Measurements from ENCODE around the gene MTHFD2L.

MTHFD2L gene

GRCh38 chr4:74168841-74169240 lies 10.9 kb downstream of the MTHFD2L start:
- Histone ChIP-seq H3K9me3 (ENCODE audit: insufficient read depth, low read depth, low read length) (no peaks in the 10 kb centered on the region), H3K9ac (ENCODE audit: low read depth, low read length) (no peak overlapping the region), H3K4me3 (ENCODE audit: low read length) (no peak overlapping the region), H3K4me1 (ENCODE audit: insufficient read depth, low read length) (no peaks in the 10 kb centered on the region), H3K27ac (ENCODE audit: low read length) (no peak overlapping the region), H3K36me3 (ENCODE audit: insufficient read depth, low read depth, low read length) (peaks cover 6% of the 10 kb centered on the region; the same call in 1 of the 2 replicates), H3K27me3 (ENCODE audit: insufficient read depth, low read length) (no peaks in the 10 kb centered on the region)

GRCh38 chr4:74173321-74173720 lies 15.4 kb downstream of the MTHFD2L start:
- Histone ChIP-seq H3K9me3 (ENCODE audit: insufficient read depth, low read depth, low read length) (no peaks in the 10 kb centered on the region), H3K36me3 (ENCODE audit: insufficient read depth, low read depth, low read length) (no peaks in the 10 kb centered on the region), H3K4me1 (ENCODE audit: insufficient read depth, low read length) (no peaks in the 10 kb centered on the region), H3K9ac (ENCODE audit: low read depth, low read length) (no peak overlapping the region), H3K27ac (ENCODE audit: low read length) (no peak overlapping the region), H3K4me3 (ENCODE audit: low read length) (no peak overlapping the region), H3K27me3 (ENCODE audit: insufficient read depth, low read length) (no peaks in the 10 kb centered on the region)

GRCh38 chr4:74174421-74174820 lies 16.5 kb downstream of the MTHFD2L start:
- no peaks in the 10 kb centered on the region for H3K27me3 ChIP-seq (ENCODE audit: insufficient read depth, low read length)
- no peaks in the 10 kb centered on the region for H3K4me1 ChIP-seq (ENCODE audit: insufficient read depth, low read length)
- H3K9ac ChIP-seq (ENCODE audit: low read depth, low read length) = no peak overlapping the region
- no peak overlapping the region for H3K4me3 ChIP-seq (ENCODE audit: low read length)
- H3K27ac ChIP-seq (ENCODE audit: low read length) = no peak overlapping the region
- no peaks in the 10 kb centered on the region for H3K9me3 ChIP-seq (ENCODE audit: insufficient read depth, low read depth, low read length)
- H3K36me3 ChIP-seq (ENCODE audit: insufficient read depth, low read depth, low read length) = no peaks in the 10 kb centered on the region

GRCh38 chr4:74174941-74175340 lies 17.0 kb downstream of the MTHFD2L start:
- H3K4me3 ChIP-seq (ENCODE audit: low read length) = no peak overlapping the region
- no peaks in the 10 kb centered on the region for H3K9me3 ChIP-seq (ENCODE audit: insufficient read depth, low read depth, low read length)
- H3K27ac ChIP-seq (ENCODE audit: low read length) = no peak overlapping the region
- H3K4me1 ChIP-seq (ENCODE audit: insufficient read depth, low read length) = no peaks in the 10 kb centered on the region
- H3K36me3 ChIP-seq (ENCODE audit: insufficient read depth, low read depth, low read length) = no peaks in the 10 kb centered on the region
- no peaks in the 10 kb centered on the region for H3K27me3 ChIP-seq (ENCODE audit: insufficient read depth, low read length)
- H3K9ac ChIP-seq (ENCODE audit: low read depth, low read length) = no peak overlapping the region

GRCh38 chr4:74175379-74175778 lies 17.5 kb downstream of the MTHFD2L start:
- Histone ChIP-seq H3K27me3 (ENCODE audit: insufficient read depth, low read length) (no peaks in the 10 kb centered on the region), H3K4me3 (ENCODE audit: low read length) (no peak overlapping the region), H3K27ac (ENCODE audit: low read length) (no peak overlapping the region), H3K4me1 (ENCODE audit: insufficient read depth, low read length) (no peaks in the 10 kb centered on the region), H3K9ac (ENCODE audit: low read depth, low read length) (no peak overlapping the region), H3K9me3 (ENCODE audit: insufficient read depth, low read depth, low read length) (no peaks in the 10 kb centered on the region), H3K36me3 (ENCODE audit: insufficient read depth, low read depth, low read length) (no peaks in the 10 kb centered on the region)

- Histone ChIP-seq H3K27ac (ENCODE audit: low read length) (no peak overlapping the region), H3K9ac (ENCODE audit: low read depth, low read length) (no peak overlapping the region), H3K36me3 (ENCODE audit: insufficient read depth, low read depth, low read length) (no peaks in the 10 kb centered on the region), H3K4me1 (ENCODE audit: insufficient read depth, low read length) (no peaks in the 10 kb centered on the region), H3K4me3 (ENCODE audit: low read length) (no peak overlapping the region), H3K27me3 (ENCODE audit: insufficient read depth, low read length) (no peaks in the 10 kb centered on the region), H3K9me3 (ENCODE audit: insufficient read depth, low read depth, low read length) (no peaks in the 10 kb centered on the region)
These were observed 20.9 kb downstream of the MTHFD2L start for GRCh38 chr4:74178798-74179197.

- no peaks in the 10 kb centered on the region for H3K9me3 ChIP-seq (ENCODE audit: insufficient read depth, low read depth, low read length)
These were observed 23.3 kb downstream of the MTHFD2L start for GRCh38 chr4:74181219-74181618.

GRCh38 chr4:74188912-74189311 lies 31.0 kb downstream of the MTHFD2L start:
- peaks cover 3% of the 10 kb centered on the region for H3K4me1 ChIP-seq (ENCODE audit: insufficient read depth, low read length)
- no peak overlapping the region for H3K9ac ChIP-seq (ENCODE audit: low read depth, low read length)
- no peak overlapping the region for H3K4me3 ChIP-seq (ENCODE audit: low read length)
- H3K27me3 ChIP-seq (ENCODE audit: insufficient read depth, low read length) = no peaks in the 10 kb centered on the region
- H3K36me3 ChIP-seq (ENCODE audit: insufficient read depth, low read depth, low read length) = no peaks in the 10 kb centered on the region
- no peak overlapping the region for H3K27ac ChIP-seq (ENCODE audit: low read length)
- no peaks in the 10 kb centered on the region; the same call in 1 of the 2 replicates for H3K9me3 ChIP-seq (ENCODE audit: insufficient read depth, low read depth, low read length)

More at GRCh38 chr4:74181219-74181618, 23.3 kb downstream of the MTHFD2L start:
- Histone ChIP-seq H3K9ac (ENCODE audit: low read depth, low read length) (no peak overlapping the region), H3K27ac (ENCODE audit: low read length) (no peak overlapping the region), H3K36me3 (ENCODE audit: insufficient read depth, low read depth, low read length) (no peaks in the 10 kb centered on the region), H3K4me1 (ENCODE audit: insufficient read depth, low read length) (no peaks in the 10 kb centered on the region), H3K4me3 (ENCODE audit: low read length) (no peak overlapping the region), H3K27me3 (ENCODE audit: insufficient read depth, low read length) (no peaks in the 10 kb centered on the region)

- H3K36me3 ChIP-seq (ENCODE audit: insufficient read depth, low read depth, low read length) = no peaks in the 10 kb centered on the region
- H3K4me3 ChIP-seq (ENCODE audit: low read length) = no peak overlapping the region
- H3K27ac ChIP-seq (ENCODE audit: low read length) = no peak overlapping the region
- H3K9me3 ChIP-seq (ENCODE audit: insufficient read depth, low read depth, low read length) = no peaks in the 10 kb centered on the region; the same call in 1 of the 2 replicates
- H3K4me1 ChIP-seq (ENCODE audit: insufficient read depth, low read length) = peaks cover 3% of the 10 kb centered on the region
- H3K9ac ChIP-seq (ENCODE audit: low read depth, low read length) = no peak overlapping the region
- H3K27me3 ChIP-seq (ENCODE audit: insufficient read depth, low read length) = no peaks in the 10 kb centered on the region
These were observed 31.6 kb downstream of the MTHFD2L start for GRCh38 chr4:74189331-74190043.

- Histone ChIP-seq H3K36me3 (ENCODE audit: insufficient read depth, low read depth, low read length) (no peaks in the 10 kb centered on the region), H3K4me1 (ENCODE audit: insufficient read depth, low read length) (peaks cover 3% of the 10 kb centered on the region), H3K27ac (ENCODE audit: low read length) (no peak overlapping the region), H3K4me3 (ENCODE audit: low read length) (no peak overlapping the region), H3K9me3 (ENCODE audit: insufficient read depth, low read depth, low read length) (no peaks in the 10 kb centered on the region; the same call in 1 of the 2 replicates), H3K9ac (ENCODE audit: low read depth, low read length) (no peak overlapping the region), H3K27me3 (ENCODE audit: insufficient read depth, low read length) (no peaks in the 10 kb centered on the region)
These were observed 32.4 kb downstream of the MTHFD2L start for GRCh38 chr4:74190332-74190731.

GRCh38 chr4:74190919-74191397 lies 33.0 kb downstream of the MTHFD2L start:
- Histone ChIP-seq H3K27ac (ENCODE audit: low read length) (no peak overlapping the region), H3K4me1 (ENCODE audit: insufficient read depth, low read length) (peaks cover 3% of the 10 kb centered on the region), H3K4me3 (ENCODE audit: low read length) (no peak overlapping the region), H3K36me3 (ENCODE audit: insufficient read depth, low read depth, low read length) (no peaks in the 10 kb centered on the region), H3K9me3 (ENCODE audit: insufficient read depth, low read depth, low read length) (no peaks in the 10 kb centered on the region; the same call in 1 of the 2 replicates), H3K9ac (ENCODE audit: low read depth, low read length) (no peak overlapping the region), H3K27me3 (ENCODE audit: insufficient read depth, low read length) (no peaks in the 10 kb centered on the region)

- Histone ChIP-seq H3K27ac (ENCODE audit: low read length) (no peak overlapping the region), H3K4me3 (ENCODE audit: low read length) (no peak overlapping the region), H3K27me3 (ENCODE audit: insufficient read depth, low read length) (no peaks in the 10 kb centered on the region), H3K4me1 (ENCODE audit: insufficient read depth, low read length) (no peaks in the 10 kb centered on the region), H3K36me3 (ENCODE audit: insufficient read depth, low read depth, low read length) (no peaks in the 10 kb centered on the region; the same call in 1 of the 2 replicates), H3K9me3 (ENCODE audit: insufficient read depth, low read depth, low read length) (no peaks in the 10 kb centered on the region; the same call in 1 of the 2 replicates), H3K9ac (ENCODE audit: low read depth, low read length) (no peak overlapping the region)
These were observed 39.2 kb downstream of the MTHFD2L start for GRCh38 chr4:74197080-74197479.

Data from iPS-20b (cell line).